GM18861 (cell line): ENCODE results near the gene CARS1.

Experiments used
- ATAC-seq: cut with Tn5 transposase; IDR thresholded peaks from one replicate; pipeline ENCODE4 v1.9.1; 2021; ENCODE audit not compliant: unreplicated experiment

Gene CARS1

DNA sequence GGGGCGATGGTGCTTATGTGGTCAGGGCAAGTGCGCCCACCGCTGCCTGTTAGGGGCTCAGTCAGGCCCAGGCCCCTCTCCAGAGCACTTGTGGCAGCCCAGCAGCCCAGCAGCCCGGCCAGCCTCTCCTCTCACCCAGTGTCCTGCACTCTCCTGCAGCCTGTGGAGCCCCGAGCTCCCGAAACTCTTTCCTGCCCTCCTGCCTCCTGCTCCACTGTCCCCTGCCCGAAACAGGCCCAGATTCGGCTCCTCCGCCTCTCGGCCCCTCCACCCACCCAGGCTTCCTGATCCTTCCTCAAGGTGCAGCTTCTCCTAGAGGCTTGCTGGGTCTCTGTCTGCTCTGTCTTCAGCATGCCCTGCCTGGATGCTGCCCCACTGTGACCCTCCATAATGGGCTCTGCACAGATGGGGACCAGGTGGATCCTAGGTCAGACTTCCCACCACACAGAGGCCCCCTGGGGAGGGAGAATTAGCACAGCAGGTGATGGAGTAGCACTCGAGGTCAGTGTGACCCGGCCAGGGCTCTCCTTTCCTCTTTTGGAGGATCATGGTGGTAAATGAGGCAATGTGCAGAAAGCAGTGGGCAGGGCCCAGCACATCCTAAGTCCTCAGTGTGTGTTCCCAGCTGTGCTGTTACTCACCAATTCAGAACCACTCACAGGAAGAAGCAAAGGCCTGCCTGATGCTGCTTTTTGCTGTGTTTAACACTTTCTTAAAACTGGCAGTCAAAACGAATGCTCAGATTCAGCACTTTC lies 46.5 kb downstream of the CARS1 start:
- no peak for ATAC-seq

DNA sequence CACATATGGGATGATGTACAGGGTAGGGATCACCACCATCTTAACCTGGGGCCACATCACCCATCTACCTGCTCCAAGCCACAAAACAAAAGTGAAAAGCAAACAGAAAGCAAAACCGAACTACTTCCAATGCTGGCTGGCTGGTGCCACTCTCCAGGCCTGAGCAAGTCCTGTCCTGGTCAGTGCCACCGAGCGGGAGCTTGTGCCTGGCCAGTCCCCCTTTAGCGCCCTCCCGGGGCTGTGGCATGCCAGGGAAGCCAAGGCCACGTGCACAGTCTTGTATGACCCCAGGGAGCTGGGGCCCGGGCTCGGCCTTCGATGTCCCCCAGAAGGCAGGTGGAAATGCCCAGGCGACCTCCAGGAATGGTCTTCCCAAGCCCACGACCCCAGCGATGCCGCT lies 47.2 kb downstream of the CARS1 start:
- ATAC-seq, result no peak

DNA sequence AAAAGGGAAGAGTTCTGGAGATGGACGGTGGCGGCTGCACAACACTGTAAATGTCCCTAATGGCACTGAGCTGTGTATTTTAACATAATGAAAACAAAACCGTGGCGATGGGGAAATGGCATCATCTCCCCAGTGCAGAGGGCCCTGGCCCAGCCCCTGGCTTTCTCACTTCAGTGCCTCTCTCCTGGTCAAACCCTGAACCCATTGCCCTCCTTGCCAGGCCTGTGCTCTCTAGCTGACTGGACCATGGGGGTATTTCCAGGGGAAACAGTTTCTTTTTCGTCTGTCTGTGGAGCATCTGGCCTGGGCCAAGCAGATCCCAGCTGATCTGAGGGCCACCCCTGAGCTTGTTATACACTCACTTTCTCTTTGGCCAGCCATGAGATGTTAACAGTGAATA lies 47.7 kb downstream of the CARS1 start:
- no peak for ATAC-seq

DNA sequence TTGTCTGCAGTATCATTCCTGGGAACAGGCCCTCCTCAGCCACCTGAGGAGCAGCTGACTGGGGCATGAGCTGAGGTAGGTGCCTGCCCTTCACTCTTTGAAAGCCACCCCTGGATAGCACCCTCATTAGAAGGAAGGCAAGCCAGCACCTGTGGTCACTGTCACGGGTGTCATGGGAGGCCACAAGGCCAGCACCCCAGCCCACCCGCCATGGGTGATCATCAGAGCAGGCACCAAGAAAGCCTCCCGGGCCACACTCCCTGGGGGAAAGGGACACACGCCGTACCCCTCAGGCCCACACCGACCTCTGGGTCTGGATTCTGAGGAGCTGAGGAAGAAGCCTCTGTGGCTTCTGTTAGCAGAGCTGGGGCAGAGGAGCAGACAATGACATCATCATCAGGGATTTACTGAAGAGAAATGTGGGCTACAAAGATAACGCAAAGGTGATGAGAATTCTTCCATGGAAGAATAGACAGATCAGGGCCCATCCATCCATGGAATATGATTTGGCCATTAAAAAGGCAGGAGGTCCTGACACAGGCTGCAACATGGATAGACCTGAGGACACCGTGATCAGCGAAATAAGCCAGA lies 48.4 kb downstream of the CARS1 start:
- ATAC-seq, result no peak

DNA sequence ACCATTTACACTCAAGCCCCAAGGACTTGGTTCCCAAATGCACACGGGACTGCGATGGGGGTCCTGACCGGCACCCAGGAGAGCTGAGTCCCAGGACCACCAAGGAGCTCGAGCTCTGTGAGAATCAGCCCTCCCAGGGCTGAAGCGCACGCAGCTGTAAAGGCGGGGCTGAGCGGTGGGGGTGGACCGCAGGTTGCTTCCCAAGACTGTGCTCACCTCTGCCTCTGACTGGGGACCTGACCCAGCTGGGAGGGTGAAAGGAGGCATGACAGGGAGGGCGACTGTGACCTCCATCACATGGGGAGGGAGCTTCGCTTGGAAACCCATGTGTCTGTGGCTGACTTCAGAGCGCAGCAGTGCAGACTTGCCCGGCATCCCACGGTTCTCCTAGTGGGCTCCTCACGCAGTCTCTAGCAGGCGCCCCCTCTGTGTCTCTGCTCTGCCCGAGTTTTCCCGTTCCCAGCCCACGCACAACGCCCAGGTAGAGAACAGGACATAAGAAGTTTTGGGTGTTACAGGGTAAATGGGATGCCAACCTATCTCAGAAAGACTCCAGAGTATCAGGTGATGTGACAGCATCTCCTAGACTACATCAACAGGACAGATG lies 49.7 kb downstream of the CARS1 start:
- ATAC-seq, result no peak

DNA sequence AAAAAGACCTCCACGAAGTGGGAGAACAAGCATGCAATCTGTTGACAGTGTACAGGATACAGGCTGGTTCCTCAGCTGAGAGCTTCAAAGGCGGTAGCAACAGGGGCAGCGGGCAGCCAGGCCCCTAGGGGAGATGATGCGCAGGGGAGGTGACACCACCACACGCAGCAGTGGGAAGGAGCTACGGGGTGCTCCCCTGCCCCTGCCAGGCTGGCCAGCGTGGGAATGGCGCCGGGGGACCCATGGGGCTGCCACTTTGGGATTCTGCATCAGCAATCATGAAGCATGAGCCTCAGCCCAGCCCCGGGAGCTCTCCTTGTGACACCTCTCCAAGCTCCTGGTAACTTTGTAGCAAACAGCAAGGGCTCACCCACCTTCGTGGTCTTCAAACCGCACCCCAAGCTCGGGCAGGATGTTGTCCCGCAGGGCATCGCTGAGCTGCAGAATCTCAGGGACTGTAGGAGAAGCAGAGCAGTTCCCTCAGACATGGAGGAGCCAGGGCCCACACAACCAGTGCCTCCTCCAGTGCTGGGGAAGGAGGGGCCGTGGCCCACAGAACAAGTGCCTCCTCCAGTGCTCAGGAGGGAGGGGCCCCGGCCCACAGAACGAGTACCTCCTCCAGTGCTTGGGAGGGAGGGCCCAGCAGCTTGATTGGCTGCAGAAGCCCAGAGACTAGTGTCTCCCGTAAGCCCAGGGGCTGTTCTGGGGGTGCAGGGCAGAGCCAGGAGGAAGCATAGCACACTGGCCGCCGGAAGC lies 50.5 kb downstream of the CARS1 start:
- no peak for ATAC-seq

DNA sequence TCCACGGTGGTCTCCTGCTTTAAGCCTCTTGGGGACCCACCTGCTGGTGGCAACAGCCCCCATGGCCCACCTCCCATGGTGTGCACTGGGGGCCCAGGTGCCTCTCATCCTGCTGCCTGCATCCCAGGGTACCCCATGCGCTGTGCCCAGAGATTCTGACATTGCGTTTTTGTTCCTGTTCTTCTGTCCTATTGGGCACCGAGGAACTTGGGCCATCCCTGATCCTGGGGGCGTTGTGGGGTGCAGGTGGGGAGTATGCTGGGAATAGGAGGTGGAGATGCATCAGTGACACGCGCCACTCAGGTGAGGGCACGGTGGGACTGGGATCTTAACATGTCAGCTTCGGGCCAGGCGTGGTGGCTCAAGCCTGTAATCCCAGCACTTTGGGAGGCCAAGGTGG lies 52.7 kb downstream of the CARS1 start:
- no peak for ATAC-seq

DNA sequence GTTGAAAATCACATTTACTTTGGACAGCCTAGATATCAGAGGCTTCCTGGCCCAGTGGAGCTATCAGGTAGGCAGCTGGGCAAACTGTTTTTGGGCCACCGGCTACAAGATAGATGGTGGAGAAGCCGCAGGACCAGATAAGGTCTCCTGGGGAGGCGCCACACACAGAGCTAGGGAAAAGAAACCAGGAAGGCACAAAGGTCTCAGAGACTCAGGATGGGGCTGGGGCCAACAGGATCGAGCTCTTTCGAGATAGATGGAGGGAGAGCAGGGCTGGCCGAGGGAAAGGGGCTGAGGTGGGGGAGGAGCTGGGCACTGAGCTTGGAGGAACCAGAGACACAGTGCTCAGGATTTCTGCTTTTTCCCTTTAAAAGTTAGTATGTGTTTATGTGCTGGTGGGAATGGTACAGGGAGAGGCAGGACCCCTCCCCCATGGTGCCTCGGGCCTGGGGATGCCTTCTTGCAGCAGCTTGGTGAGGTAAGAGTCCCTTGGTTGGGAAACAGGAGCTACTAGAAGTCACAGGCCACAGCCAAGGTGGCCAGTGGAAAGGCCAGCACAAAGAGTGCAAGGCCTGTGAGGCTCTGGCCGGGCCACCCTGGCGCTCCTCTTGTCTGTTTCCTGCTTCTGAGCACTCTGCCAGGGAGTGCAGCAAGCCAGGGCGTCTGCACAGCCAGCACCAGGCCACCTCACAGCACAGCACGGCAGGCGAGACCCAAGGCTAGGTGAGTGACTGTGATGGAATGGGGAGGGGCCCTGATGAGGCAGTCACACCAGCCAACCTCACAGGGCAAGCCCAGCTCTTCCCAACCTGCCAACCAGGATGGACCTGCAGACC lies 53.6 kb downstream of the CARS1 start:
- no peak for ATAC-seq

DNA sequence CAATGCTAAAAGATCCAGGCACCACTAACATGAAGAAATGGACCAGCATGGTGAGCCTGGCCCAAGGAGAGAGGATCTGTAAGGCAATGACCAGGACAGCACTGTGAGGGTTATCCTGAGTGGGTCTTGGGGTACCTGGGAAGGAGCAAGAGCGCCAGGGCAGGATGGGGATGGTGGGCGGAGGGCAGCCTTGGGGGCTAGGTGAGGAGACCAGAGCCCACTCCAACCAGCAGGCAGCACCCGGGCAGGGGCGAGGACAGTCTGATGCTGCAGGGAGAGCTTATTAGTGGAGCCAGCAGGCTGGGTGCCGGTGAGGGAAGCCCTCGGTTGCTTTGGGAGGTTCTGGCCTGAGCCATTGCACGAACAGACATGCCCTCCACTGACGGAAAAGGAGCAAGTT lies 54.4 kb downstream of the CARS1 start:
- no peak for ATAC-seq

DNA sequence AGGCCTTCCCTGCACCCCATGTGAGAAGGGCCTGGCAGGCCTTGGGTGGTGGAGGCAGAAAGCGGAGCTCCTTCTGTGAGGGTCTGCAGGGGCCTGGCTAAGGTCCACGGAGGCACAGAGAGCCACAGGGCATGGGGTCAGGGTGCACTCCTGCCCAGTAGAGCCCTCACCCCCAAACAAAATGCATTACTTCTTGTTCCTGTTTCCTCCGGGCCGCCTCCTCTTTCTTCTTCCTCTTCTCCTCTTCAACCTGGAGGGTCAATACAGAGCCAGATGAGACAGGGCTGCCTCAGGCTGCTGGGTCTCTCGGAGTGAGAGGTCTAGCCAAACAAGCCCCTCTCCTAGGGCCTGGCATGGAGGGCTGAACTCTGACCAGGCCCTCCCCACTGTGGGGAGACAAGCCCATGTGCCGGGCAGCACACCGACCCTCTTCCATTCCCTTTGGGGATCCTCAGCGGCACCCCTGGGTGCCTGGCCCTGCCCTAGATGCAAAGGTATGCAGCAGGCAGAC lies 54.8 kb downstream of the CARS1 start:
- ATAC-seq, result no peak

DNA sequence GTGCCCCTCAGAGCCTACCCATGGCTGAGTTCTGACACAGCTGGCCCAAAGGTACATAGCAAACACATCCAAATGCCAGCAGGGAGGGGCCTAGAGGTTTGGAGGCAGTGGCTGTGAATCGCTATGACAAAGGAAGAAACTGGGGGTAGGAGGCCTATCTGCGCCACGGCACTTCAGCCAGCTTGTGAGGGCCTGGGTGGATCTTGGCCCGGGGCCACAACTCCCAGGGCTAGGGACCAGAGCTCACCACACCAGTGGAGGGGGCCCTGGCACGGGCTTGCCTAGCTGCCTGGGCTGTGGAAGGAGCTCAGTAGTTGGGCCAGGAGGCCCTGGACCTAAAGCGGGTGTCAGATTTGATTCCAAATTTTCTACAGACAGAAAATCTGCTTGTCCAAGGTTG lies 55.7 kb downstream of the CARS1 start:
- ATAC-seq, result no peak

DNA sequence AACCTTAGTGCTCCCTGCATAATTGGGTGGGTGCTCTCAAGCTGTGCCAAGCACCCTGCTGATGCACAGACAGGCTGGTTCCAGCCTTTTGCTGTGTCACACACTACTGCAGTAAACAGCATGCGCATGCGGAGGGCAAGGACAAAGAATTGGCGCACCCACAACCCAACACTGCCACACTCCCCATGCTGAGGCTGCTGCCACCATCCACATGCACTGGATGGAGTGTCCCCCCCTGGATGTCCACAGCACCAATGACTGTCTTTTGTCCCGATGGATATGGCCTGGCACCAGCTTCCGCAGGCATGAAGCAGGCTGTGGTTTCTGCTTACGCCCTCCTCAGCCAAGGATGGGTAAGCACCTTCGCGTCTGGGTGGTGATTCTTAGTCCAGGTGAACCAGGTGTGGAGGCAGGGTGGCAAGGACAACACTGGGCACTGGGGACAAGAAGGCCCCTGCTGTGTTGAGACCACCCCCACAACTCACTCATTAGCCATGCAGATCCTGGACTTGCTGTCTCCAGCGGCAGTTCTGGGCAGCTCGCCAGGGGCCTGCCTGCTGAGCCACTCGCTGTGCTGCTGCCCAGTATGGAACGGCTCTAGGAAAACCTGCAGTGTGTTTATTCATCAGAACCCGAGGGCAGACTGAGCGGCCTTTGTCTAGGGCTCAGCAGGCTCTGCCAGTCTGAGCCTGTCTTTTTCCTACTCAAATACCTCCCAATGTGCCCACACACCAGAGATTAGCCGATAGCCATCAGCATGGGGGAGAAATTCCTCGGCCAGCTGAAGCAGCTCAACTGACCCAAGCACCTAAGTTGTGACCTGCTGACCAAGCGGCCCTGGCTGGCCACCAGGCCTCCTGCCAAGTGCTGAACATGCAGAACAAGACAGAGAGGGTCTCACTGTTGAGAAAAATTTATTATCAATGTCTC lies 56.9 kb downstream of the CARS1 start:
- no peak for ATAC-seq

DNA sequence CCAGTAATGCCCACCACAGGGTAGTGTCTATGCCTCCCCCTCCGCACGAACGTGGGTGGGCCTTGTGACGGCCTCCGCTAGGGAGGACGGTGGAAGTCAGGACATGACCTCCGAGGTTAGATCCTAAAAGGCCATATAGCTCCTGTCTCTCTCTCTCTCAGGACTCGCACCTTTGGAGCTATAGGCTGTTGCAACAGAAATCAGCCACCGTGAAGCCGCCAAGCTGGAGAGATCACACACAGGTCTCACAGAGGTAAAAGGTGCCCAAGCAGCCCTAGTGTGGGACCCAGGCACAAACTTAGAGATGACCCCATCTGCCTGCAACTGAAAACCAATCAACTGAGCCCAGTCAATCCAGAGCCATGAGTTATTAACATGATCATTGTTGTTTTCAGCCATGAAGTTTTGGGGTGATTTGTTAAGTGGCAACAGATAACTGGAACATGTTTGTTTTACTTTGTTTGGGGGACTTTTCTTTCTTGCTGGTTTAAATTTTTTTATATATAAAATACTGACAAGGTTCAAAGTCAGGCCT lies 57.7 kb downstream of the CARS1 start:
- no peak for ATAC-seq

DNA sequence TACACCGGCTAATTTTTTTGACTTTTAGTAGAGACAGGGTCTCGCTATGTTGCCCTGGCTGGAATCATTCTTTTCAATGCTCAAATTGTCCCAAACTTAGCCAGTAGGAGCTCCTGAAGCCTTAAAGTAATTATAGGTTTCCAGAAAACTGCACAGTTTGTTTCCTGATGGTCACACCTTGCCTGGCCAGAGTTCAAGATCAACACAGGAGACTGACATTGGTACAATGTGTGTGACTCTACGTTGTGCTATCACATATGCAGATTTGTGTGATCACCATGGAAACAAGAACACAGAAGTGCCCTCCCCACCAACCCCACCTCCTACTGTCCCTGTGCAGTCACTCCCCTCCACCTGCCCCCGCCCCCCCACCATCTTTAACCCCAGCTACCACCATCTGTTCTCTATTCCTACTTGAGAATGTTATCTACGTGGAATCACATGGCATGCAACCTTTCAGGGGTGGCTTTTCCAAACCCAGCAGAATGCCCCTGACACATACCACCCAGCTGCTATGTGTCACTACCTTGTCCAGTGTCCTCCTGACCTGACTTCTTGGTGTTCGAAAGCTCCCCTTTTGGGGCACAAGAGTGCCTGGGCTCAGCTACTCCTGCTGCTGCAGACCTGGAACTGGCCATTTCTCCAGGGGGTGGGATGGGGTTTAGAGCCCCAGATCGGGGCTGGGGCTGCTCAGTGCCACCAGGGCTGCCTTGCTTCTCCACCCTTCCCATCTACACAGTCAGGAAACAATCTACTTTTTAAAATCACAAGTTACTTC lies 59.0 kb downstream of the CARS1 start:
- no peak for ATAC-seq

DNA sequence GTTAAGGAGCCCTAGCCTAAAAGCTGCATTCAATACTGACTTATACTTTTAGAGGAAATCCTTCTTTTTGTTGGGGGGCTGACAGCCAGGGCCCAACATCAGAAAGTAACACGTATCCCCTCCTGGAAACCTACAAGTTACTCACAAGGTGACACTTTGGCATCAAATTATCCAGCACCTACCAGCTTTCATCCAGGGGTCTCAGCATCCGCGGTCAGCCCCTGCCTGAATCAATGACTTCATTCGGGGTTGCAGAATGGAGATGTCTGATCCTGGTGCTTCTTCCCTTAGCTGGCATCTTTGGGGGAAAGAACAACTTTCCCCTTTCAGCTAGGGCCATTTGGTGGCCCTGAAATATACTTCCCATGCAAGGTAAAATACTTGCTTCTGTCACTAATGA lies 59.8 kb downstream of the CARS1 start:
- no peak for ATAC-seq

DNA sequence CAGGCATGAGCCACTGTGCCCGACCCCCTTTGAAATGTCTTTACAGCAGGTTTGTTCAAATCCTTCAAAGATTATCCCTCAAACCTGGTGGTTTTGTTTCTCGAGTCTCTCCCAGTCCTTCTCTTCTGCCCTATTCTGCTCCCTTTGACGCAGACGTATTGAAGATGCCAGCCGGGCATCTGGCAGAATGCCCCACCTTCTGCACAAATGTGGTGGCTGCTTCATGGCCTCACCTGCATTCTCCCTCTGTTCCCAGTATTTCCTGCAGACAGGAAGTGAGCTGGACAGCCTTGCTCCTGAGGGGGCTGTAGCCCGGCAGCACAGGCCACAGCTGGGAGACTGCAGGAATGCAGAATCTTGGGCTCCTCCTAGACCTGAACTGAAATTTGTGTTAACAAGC lies 60.2 kb downstream of the CARS1 start:
- no peak for ATAC-seq

DNA sequence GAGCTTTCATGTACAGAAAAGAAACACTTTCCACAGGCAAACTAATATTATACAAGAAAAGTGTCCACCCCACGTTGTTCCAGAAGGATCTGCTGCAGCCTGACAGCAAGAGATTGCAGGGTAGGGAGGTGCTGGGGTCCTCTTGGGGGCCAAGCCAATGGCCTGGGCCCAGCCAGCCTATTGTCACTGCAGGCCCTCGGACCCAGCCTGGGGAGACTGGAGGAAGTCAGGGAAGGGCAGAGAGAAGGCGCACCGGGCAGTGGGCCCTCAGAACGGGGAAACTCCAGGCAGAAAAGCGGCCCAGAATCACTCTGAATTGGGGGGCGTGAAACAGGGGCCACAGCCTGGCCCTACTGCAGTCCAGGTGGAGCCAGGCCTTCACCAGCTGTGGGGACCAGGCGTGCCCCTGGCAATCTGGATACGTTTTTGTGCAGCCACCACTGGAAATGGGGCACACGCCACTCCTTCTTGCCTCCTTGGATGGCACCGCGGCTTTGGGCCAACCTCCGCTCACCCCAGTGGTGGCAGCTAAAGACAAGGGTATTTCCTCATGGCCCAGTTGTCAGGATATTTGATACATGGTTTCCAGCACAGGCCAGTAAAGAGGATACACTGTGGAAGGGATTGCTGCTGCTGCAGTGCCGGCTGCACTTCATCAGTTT lies 61.2 kb downstream of the CARS1 start:
- ATAC-seq, result no peak

DNA sequence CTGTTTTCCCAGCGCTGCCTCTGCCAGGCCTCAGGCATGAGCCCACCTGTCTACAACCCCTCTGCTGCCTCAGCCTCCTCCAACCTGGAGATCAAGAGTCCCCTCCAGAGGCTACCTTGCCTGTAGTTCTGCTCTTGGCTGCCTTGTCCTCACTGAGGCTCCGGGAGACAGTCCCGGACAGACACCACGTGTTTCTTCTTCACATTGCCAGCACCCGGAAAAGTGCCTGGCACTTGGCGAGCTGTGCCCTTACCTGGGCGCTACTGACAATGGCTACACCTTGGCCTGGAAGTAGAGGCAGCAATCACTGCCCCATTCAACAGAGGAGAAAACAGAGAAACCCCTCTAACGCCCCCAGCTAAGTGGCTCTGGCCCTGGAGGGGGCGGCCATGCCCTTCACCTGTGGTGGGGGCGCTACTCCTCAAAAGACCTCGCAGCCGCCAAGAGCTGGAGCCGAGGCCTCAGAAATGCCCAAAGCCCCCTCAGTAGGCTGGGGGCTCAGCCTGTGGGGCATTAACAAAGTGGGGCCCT lies 62.1 kb downstream of the CARS1 start:
- ATAC-seq, result no peak
